Effector memory CD4-positive, alpha-beta T cell (primary cell): ENCODE measurements around the gene RIC3.

ENCODE experiments used
- DNase-seq, 3 donors: peaks; one replicate each; pipeline ENCODE4 v3.0.0-alpha.2; 2020
- H3K27ac ChIP-seq: 2 replicates; pipeline ENCODE4 v1.7.0; 2013; ENCODE audit warnings: mild to moderate bottlenecking, low read length, moderate library complexity; ENCODE audit not compliant: insufficient read depth, poor library complexity, severe bottlenecking
- H3K27me3 ChIP-seq: replicated peaks from 2 replicates; pipeline ENCODE4 v1.7.0; 2013; ENCODE audit warnings: mild to moderate bottlenecking, low read length; ENCODE audit not compliant: insufficient read depth, control insufficient read depth, poor library complexity, severe bottlenecking
- H3K36me3 ChIP-seq: 2 replicates; pipeline ENCODE4 v1.7.0; 2013; ENCODE audit warnings: mild to moderate bottlenecking, low read length, moderate library complexity; ENCODE audit not compliant: control insufficient read depth, insufficient read depth
- H3K4me1 ChIP-seq: 2 replicates; pipeline ENCODE4 v1.7.0; 2013; ENCODE audit warnings: low read length, mild to moderate bottlenecking; ENCODE audit not compliant: control insufficient read depth, insufficient read depth, poor library complexity, severe bottlenecking
- H3K4me3 ChIP-seq: 2 replicates; pipeline ENCODE4 v1.7.0; 2013; ENCODE audit warnings: low read length, low read depth, mild to moderate bottlenecking; ENCODE audit not compliant: insufficient read depth, poor library complexity, severe bottlenecking
- H3K9me3 ChIP-seq: 2 replicates; pipeline ENCODE4 v1.7.0; 2013; ENCODE audit warnings: mild to moderate bottlenecking, low read length, moderate library complexity; ENCODE audit not compliant: control insufficient read depth

Gene RIC3

GRCh38 chr11:8098879-8099278, 69.9 kb downstream of the RIC3 start:
- Histone ChIP-seq H3K4me3 (no peak overlapping the region), H3K4me1 (no peaks in the 10 kb centered on the region), H3K27me3 (no peaks in the 10 kb centered on the region), H3K36me3 (no peaks in the 10 kb centered on the region), H3K9me3 (no peaks in the 10 kb centered on the region), H3K27ac (no peak overlapping the region)
- DNase-seq = no peak

- Histone ChIP-seq H3K36me3 (no peaks in the 10 kb centered on the region), H3K27ac (no peak overlapping the region)
- no peak for DNase-seq
These were observed 70.5 kb downstream of the RIC3 start for GRCh38 chr11:8098361-8098760.

GRCh38 chr11:8097926-8098325, 70.9 kb downstream of the RIC3 start:
- DNase-seq = no peak
- Histone ChIP-seq H3K9me3 (no peaks in the 10 kb centered on the region), H3K4me3 (no peak overlapping the region), H3K27ac (no peak overlapping the region), H3K36me3 (no peaks in the 10 kb centered on the region), H3K4me1 (no peaks in the 10 kb centered on the region), H3K27me3 (no peaks in the 10 kb centered on the region)

More at GRCh38 chr11:8098361-8098760, 70.5 kb downstream of the RIC3 start:
- Histone ChIP-seq H3K27me3 (no peaks in the 10 kb centered on the region), H3K4me1 (no peaks in the 10 kb centered on the region), H3K9me3 (no peaks in the 10 kb centered on the region), H3K4me3 (no peak overlapping the region)

GRCh38 chr11:8097468-8097867, 71.4 kb downstream of the RIC3 start:
- H3K4me1 ChIP-seq = no peaks in the 10 kb centered on the region
- no peak for DNase-seq
- no peaks in the 10 kb centered on the region for H3K27me3 ChIP-seq
- no peaks in the 10 kb centered on the region for H3K9me3 ChIP-seq
- H3K4me3 ChIP-seq = no peak overlapping the region
- no peaks in the 10 kb centered on the region for H3K36me3 ChIP-seq
- H3K27ac ChIP-seq = no peak overlapping the region

GRCh38 chr11:8097062-8097461, 71.8 kb downstream of the RIC3 start:
- no peak overlapping the region for H3K4me3 ChIP-seq
- DNase-seq = no peak
- no peaks in the 10 kb centered on the region for H3K9me3 ChIP-seq
- no peak overlapping the region for H3K27ac ChIP-seq
- H3K36me3 ChIP-seq = no peaks in the 10 kb centered on the region
- no peaks in the 10 kb centered on the region for H3K4me1 ChIP-seq
- H3K27me3 ChIP-seq = no peaks in the 10 kb centered on the region

- Histone ChIP-seq H3K27me3 (no peaks in the 10 kb centered on the region), H3K4me1 (no peaks in the 10 kb centered on the region), H3K4me3 (no peak overlapping the region), H3K36me3 (no peaks in the 10 kb centered on the region), H3K27ac (no peak overlapping the region), H3K9me3 (no peaks in the 10 kb centered on the region)
- no peak for DNase-seq
These were observed 72.2 kb downstream of the RIC3 start for GRCh38 chr11:8096575-8096974.

- no peak for DNase-seq
- Histone ChIP-seq H3K4me3 (no peak overlapping the region), H3K4me1 (no peaks in the 10 kb centered on the region), H3K36me3 (no peaks in the 10 kb centered on the region), H3K27ac (no peak overlapping the region), H3K27me3 (no peaks in the 10 kb centered on the region), H3K9me3 (no peaks in the 10 kb centered on the region)
These were observed 72.9 kb downstream of the RIC3 start for GRCh38 chr11:8095806-8096522.

GRCh38 chr11:8095371-8095770, 73.5 kb downstream of the RIC3 start:
- no peaks in the 10 kb centered on the region for H3K27me3 ChIP-seq
- H3K9me3 ChIP-seq = no peaks in the 10 kb centered on the region
- H3K4me3 ChIP-seq = no peak overlapping the region
- H3K36me3 ChIP-seq = no peaks in the 10 kb centered on the region
- DNase-seq = no peak
- no peak overlapping the region for H3K27ac ChIP-seq
- no peaks in the 10 kb centered on the region for H3K4me1 ChIP-seq

GRCh38 chr11:8094656-8095055, 74.2 kb downstream of the RIC3 start:
- Histone ChIP-seq H3K4me3 (no peak overlapping the region), H3K36me3 (no peaks in the 10 kb centered on the region), H3K9me3 (no peaks in the 10 kb centered on the region), H3K27ac (no peak overlapping the region), H3K4me1 (no peaks in the 10 kb centered on the region), H3K27me3 (no peaks in the 10 kb centered on the region)
- no peak for DNase-seq

- Histone ChIP-seq H3K27ac (no peak overlapping the region), H3K4me3 (no peak overlapping the region), H3K9me3 (no peaks in the 10 kb centered on the region), H3K4me1 (no peaks in the 10 kb centered on the region), H3K27me3 (no peaks in the 10 kb centered on the region), H3K36me3 (no peaks in the 10 kb centered on the region)
- DNase-seq = no peak
These were observed 74.8 kb downstream of the RIC3 start for GRCh38 chr11:8093931-8094575.
